ENCODE data around the gene MINPP1.
"Not testable (repeated sequence)": the region's sequence is repeated elsewhere in the genome, so short reads cannot be mapped to it uniquely, and the experiment has no call there.

The MINPP1 gene

GRCh38 chr10:87565010-87565409, 60.3 kb downstream of the MINPP1 start:
- no peak for DNase-seq (ENCODE audit: low spot score)

GRCh38 chr10:87575851-87576250, 71.2 kb downstream of the MINPP1 start:
- DNase-seq (ENCODE audit: low spot score): no peak

- DNase-seq (ENCODE audit: low spot score): no peak
Measured at GRCh38 chr10:87578160-87578841, 73.6 kb downstream of the MINPP1 start.

GRCh38 chr10:87578842-87579401, 74.2 kb downstream of the MINPP1 start:
- DNase-seq (ENCODE audit: low spot score): no peak

- no peak for DNase-seq (ENCODE audit: low spot score)
Measured at GRCh38 chr10:87579563-87579962, 74.9 kb downstream of the MINPP1 start.

- no peak for DNase-seq (ENCODE audit: low spot score)
Measured at GRCh38 chr10:87580016-87580415, 75.3 kb downstream of the MINPP1 start.

GRCh38 chr10:87585565-87586514, 81.1 kb downstream of the MINPP1 start:
- no peak for DNase-seq (ENCODE audit: low spot score)

GRCh38 chr10:87589645-87590051, 85.0 kb downstream of the MINPP1 start:
- DNase-seq (ENCODE audit: low spot score): no peak

GRCh38 chr10:87590705-87591588, 86.3 kb downstream of the MINPP1 start:
- no peak for DNase-seq (ENCODE audit: low spot score)

- no peak for DNase-seq (ENCODE audit: low spot score)
Measured at GRCh38 chr10:87591589-87591886, 86.8 kb downstream of the MINPP1 start.

- not testable (repeated sequence) for DNase-seq (ENCODE audit: low spot score)
Measured at GRCh38 chr10:87592920-87593319, 88.2 kb downstream of the MINPP1 start.

- DNase-seq (ENCODE audit: low spot score): no peak
Measured at GRCh38 chr10:87593702-87594101, 89.0 kb downstream of the MINPP1 start.

- DNase-seq (ENCODE audit: low spot score): no peak
Measured at GRCh38 chr10:87594181-87594580, 89.5 kb downstream of the MINPP1 start.

GRCh38 chr10:87594864-87595263, 90.2 kb downstream of the MINPP1 start:
- DNase-seq (ENCODE audit: low spot score): no peak

GRCh38 chr10:87596351-87596750, 91.7 kb downstream of the MINPP1 start:
- no peak for DNase-seq (ENCODE audit: low spot score)

- no peak for DNase-seq (ENCODE audit: low spot score)
Measured at GRCh38 chr10:87598700-87599099, 94.0 kb downstream of the MINPP1 start.

- DNase-seq (ENCODE audit: low spot score): no peak
Measured at GRCh38 chr10:87600581-87600980, 95.9 kb downstream of the MINPP1 start.
